GM12878 (cell line): Measurements from ENCODE around the gene RXYLT1. TPM values are rescaled to one million over a fixed set of nuclear protein-coding genes. Genes with fewer than 3 reads are reported as not detected.

Experiments
- CBX5 ChIP-seq: sonication (generic); IDR thresholded peaks from 2 replicates; pipeline ENCODE4 v1.6.1; 2016; ENCODE audit warnings: low read depth, moderate library complexity, mild to moderate bottlenecking, inconsistent platforms
- CHD2 ChIP-seq: IDR thresholded peaks from 2 replicates; pipeline ENCODE4 v1.6.1; 2011; ENCODE audit warnings: low read depth, low read length, improper control_type of control experiment, borderline replicate concordance
- CREB1 ChIP-seq: IDR thresholded peaks from 2 replicates; pipeline ENCODE4 v1.6.1; 2012; ENCODE audit warnings: low read depth, mild to moderate bottlenecking, inconsistent platforms
- CUX1 ChIP-seq: IDR thresholded peaks from 2 replicates; pipeline ENCODE4 v1.6.1; 2012; ENCODE audit warnings: improper control_type of control experiment, low read depth, low read length; ENCODE audit not compliant: insufficient replicate concordance
- E2F8 ChIP-seq: fragments of 450-650 bp; IDR thresholded peaks from 2 replicates; pipeline ENCODE4 v1.6.1; 2018; ENCODE audit warnings: mild to moderate bottlenecking, low read depth, moderate library complexity; ENCODE audit not compliant: partially characterized antibody
- FOS ChIP-seq: IDR thresholded peaks from 3 replicates; pipeline ENCODE4 v1.6.1; 2011; ENCODE audit warnings: borderline replicate concordance; ENCODE audit not compliant: insufficient read length; ENCODE audit errors: extremely low read depth
- GABPA ChIP-seq: IDR thresholded peaks from 2 replicates; pipeline ENCODE4 v1.6.1; 2014; ENCODE audit warnings: antibody characterized with exemption, low read depth, mild to moderate bottlenecking, inconsistent platforms
- HDAC2 ChIP-seq: fragments of 200-600 bp; sonication (generic); IDR thresholded peaks from 2 replicates; pipeline ENCODE4 v1.6.1; 2017
- LARP7 ChIP-seq: fragments of 450-650 bp; IDR thresholded peaks from 2 replicates; pipeline ENCODE4 v1.6.1; 2017; ENCODE audit warnings: mild to moderate bottlenecking
- POU2F2 ChIP-seq: IDR thresholded peaks from 3 replicates; pipeline ENCODE4 v1.6.1; 2011; ENCODE audit warnings: low read depth, mild to moderate bottlenecking, low read length, borderline replicate concordance
- SMARCA5 ChIP-seq: fragments of 450-650 bp; IDR thresholded peaks from 2 replicates; pipeline ENCODE4 v1.6.1; 2017; ENCODE audit warnings: mild to moderate bottlenecking
- ZNF207 ChIP-seq: fragments of 450-650 bp; IDR thresholded peaks from 2 replicates; pipeline ENCODE4 v1.6.1; 2014; ENCODE audit warnings: antibody characterized with exemption, mild to moderate bottlenecking, borderline replicate concordance
- ZNF24 ChIP-seq: fragments of 450-650 bp; IDR thresholded peaks from 2 replicates; pipeline ENCODE4 v1.6.1; 2017; ENCODE audit warnings: antibody characterized with exemption, mild to moderate bottlenecking
- polyA plus RNA-seq, 11 experiments: library from polyadenylated mRNA; depleted of rRNA in 4 of 11; unstranded in 6 of 11; stranded (reverse) in 5 of 11; fragments of >200 nt; fragmentation: Nextera tagmentation in 4 of 11; fragmentation: Illumina TruSeq in 1 of 11; extraction: Ambion mirVana in 4 of 11; extraction: Trizol in 1 of 11; gene quantifications; 1 replicate in 1 of 11; 2 replicates in 10 of 11; pipeline versions ENCODE4 v1.2.1 to v1.2.3, GENCODE V29; 2011 to 2016; ENCODE audit warnings: inconsistent platforms in 2 of 11, missing spikeins in 2 of 11, low read depth in 1 of 11
- total RNA-seq, 4 experiments: library from RNA; depleted of rRNA in 3 of 4; stranded (reverse); fragments of >200 nt in 3 of 4; fragmentation: Illumina TruSeq in 1 of 4; extraction: Trizol in 1 of 4; gene quantifications; 2 replicates each; pipeline versions ENCODE4 v1.2.1 to v1.2.3, GENCODE V29; 2013 to 2021

RXYLT1 gene
- total and polyA plus RNA-seq, 10 of the 15 experiments (the other 5 are each of a cell fraction or from before 2014, with no cell fraction given), result 10.4 to 33.8 (median 21.5) TPM

- TF ChIP-seq CUX1, result no peak
- no peak for TF ChIP-seq CREB1
- TF ChIP-seq HDAC2, result no peak
- TF ChIP-seq CBX5, result no peak
- no peak for TF ChIP-seq SMARCA5
- TF ChIP-seq FOS, result no peak
- TF ChIP-seq POU2F2, result no peak
- TF ChIP-seq E2F8, result no peak
- TF ChIP-seq CHD2, result no peak
- TF ChIP-seq LARP7, result no peak
- no peak for TF ChIP-seq GABPA
- TF ChIP-seq ZNF24, result no peak
- no peak for TF ChIP-seq ZNF207
These were observed 56.3 kb downstream of the RXYLT1 start (continued) for GRCh38 chr12:63836046-63836445.
